GM12891 (cell line): Measurements from ENCODE around the gene UNC119.

ENCODE experiments used
- POLR2A ChIP-seq: IDR thresholded peaks from 2 replicates; pipeline ENCODE4 v1.6.1; 2011; ENCODE audit warnings: low read depth, low read length, control low read depth
- POLR2AphosphoS5 ChIP-seq: IDR thresholded peaks from 2 replicates; pipeline ENCODE4 v1.6.1; 2011; ENCODE audit warnings: low read depth, low read length, control low read depth
- SPI1 ChIP-seq: IDR thresholded peaks from 2 replicates; pipeline ENCODE4 v1.6.1; 2011; ENCODE audit warnings: low read depth, low read length, control low read depth

DNA sequence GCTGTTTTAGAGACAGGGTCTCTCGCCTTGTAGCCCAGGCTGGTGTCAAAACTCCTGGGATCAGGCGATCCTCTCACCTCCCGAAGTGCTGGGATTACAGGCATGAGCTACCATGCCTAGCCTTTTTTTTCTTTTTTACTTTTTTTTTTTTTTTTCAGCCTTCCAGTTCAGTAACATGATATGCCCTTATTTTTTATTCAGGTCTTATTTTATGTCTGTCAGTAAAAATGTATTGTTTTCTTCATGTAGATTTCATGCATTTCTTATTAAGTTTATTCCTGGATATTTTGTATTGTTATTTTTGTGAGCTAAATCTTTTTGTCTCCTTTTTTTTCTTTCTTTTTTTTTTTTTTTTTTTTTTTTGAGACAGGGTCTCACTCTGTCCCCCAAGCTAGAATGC, 49.0 kb downstream of the UNC119 start:
- TF ChIP-seq POLR2AphosphoS5 (no peak), SPI1 (no peak), POLR2A (no peak)
